Stimulated activated CD8-positive, alpha-beta memory T cell treated with anti-CD3 and anti-CD28 coated beads, Interleukin-15, amount 100 ng/mL, for 24 hours (primary cell): Measurements from ENCODE around the gene CTNNA1.

Experiments used
- DNase-seq: peaks from one replicate; pipeline ENCODE4 v3.0.0-alpha.2; 2020; ENCODE audit warnings: low read depth

CTNNA1 gene

DNA sequence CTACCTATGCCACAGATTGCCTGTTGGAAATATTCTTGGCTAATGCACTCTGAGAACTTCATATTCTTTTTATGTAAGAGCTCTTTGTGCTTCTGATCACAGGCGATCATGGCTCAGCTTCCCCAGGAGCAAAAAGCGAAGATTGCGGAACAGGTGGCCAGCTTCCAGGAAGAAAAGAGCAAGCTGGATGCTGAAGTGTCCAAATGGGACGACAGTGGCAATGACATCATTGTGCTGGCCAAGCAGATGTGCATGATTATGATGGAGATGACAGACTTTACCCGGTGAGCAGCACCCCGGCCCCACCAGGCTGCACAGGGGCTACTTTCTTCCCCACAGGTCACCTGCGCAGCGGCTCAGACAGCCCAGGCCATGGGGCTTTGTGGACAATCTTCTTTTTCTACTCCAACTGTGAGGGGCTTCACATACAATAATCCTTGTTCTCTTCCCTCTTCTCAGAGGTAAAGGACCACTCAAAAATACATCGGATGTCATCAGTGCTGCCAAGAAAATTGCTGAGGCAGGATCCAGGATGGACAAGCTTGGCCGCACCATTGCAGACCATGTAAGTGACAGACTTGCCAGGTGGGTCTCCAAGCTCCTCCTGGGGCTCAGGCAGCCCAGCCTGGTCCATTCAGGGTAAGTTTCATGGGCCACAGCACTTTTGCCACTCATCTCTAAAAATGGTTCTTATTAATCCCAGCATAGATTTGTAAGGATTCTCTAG, 177.3 kb downstream of the CTNNA1 start:
- DNase-seq = no peak

DNA sequence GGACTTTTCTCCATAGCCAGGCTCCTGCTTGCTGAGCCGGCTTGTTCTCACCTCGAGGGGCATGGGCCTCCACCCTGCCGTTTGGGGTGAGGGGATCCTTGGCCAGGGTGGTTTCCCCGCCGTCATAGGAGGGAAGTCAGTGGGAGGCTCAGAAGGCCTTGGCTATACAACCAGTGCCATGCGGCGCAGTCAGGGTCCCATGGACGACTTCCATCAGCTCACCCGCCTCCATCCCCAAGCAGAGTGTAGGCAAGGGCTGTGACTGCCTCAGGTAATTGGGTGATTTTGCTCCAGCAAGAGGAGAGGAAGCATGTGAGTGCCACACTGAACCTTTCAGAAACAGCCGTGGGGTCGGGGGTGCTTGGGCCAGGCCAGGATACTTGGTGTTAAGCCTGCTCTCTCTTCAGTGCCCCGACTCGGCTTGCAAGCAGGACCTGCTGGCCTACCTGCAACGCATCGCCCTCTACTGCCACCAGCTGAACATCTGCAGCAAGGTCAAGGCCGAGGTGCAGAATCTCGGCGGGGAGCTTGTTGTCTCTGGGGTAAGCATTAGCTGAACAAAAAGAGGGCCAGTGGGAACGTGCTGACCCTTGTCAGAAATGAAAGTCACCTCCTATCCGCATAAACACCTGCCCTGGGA, 179.1 kb downstream of the CTNNA1 start:
- no peak for DNase-seq

DNA sequence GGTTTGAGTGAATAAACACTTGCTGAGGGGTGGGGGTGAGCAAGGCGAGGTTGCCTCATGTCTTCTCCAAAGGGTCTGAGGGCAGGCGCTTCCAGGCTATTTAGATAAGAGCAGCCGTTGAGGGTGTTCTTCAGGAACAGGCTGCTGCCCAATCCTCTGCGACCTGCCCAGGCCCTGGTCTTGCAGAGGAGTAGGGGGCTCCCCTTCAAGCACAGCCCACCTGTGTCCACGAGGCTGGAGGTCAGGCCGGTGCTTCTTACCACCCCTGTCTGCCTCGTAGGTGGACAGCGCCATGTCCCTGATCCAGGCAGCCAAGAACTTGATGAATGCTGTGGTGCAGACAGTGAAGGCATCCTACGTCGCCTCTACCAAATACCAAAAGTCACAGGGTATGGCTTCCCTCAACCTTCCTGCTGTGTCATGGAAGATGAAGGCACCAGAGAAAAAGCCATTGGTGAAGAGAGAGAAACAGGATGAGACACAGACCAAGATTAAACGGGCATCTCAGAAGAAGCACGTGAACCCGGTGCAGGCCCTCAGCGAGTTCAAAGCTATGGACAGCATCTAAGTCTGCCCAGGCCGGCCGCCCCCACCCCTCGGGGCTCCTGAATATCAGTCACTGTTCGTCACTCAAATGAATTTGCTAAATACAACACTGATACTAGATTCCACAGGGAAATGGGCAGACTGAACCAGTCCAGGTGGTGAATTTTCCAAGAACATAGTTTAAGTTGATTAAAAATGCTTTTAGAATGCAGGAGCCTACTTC, 180.5 kb downstream of the CTNNA1 start:
- DNase-seq = no peak

DNA sequence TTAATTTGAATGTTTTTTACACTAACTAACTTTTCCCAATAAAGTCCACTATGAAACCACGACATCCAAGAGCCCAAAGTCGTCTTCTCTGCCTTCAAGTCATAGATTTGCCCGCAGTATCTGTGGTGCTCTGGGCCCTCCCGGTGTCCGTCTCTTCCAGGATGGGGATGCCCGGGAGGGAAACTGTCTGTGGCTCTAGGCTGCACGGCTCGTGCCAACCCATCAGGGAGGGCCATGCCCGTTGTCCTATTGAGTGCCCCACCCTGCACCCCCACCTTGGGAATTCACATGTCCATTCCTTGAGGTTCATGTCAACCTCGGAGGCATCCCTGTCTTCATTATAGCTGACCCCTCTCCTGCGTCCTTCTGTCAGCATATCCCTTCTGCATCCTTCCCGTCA, 181.7 kb downstream of the CTNNA1 start:
- DNase-seq = no peak

DNA sequence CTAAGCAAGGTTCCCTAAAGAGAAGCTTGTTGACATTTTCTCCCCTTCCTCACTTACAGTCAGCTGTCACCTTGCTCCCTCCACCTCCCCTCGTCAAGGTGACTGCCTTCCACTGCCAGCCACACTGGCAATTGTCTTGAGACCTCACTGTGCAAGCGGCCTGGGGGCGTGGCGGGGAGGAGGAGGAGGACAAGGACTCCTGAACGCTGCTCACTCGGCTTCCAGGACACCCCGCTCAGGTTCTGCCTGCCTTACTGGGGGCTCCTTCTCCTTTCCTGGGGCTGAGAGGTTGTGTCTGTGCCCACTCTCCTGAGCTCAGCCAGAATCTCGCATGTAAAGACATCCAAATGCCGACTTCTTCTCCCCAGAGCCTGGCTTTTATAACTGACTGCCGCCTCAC, 182.2 kb downstream of the CTNNA1 start:
- DNase-seq = no peak

DNA sequence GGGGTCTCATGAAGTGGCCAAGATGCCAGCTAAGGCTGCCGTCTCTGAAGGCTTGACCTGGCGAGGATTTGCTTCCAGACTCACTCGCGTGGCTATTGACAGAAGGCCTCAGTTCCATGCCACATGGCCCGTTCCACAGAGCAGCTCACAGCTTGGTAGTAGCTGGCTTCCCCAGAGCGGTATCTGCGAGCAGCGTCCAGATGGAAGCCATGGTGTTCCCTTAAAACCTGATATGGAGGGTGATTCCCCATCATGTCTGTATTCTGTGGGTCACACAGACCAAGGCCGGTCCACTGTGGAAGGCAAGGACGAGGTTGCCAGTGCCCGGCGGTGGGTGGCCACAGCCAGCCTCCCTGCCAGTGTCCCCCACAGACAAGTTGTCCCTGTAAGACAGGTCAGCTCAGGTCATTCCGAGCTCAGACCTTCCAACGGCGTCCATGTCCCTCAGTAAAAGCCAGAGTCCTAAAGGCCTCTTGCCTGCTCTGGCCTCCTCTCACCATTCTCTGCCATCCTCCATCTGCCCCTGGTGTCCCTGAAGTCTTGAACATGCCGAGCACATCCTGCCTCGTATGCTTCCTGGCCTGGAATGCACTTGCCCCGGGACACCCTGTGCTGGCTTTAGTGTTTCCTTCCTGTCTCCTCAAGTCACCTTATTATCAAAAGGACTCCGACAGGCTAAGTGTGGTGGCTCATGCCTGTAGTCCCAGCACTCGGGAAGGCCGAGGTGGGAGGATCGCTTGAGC, 183.2 kb downstream of the CTNNA1 start:
- no peak for DNase-seq

DNA sequence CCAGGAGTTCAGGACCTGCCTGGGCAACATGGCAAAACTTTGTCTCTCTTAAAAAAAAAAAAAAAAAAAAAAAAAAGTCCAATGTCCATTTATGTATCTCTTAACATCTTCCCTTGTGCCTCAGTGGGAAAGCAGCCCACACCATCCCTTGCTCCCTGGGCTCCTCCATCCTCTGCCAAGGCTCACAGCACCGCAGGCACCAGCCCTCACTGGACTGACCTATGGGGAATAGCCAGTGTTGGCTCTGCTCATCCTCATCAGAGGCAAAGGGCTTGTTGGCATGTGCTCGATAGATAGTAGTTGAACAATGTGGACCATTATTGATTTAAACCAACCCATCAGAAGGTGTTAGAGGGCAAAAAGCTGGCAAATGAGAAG, 183.7 kb downstream of the CTNNA1 start:
- DNase-seq = no peak

DNA sequence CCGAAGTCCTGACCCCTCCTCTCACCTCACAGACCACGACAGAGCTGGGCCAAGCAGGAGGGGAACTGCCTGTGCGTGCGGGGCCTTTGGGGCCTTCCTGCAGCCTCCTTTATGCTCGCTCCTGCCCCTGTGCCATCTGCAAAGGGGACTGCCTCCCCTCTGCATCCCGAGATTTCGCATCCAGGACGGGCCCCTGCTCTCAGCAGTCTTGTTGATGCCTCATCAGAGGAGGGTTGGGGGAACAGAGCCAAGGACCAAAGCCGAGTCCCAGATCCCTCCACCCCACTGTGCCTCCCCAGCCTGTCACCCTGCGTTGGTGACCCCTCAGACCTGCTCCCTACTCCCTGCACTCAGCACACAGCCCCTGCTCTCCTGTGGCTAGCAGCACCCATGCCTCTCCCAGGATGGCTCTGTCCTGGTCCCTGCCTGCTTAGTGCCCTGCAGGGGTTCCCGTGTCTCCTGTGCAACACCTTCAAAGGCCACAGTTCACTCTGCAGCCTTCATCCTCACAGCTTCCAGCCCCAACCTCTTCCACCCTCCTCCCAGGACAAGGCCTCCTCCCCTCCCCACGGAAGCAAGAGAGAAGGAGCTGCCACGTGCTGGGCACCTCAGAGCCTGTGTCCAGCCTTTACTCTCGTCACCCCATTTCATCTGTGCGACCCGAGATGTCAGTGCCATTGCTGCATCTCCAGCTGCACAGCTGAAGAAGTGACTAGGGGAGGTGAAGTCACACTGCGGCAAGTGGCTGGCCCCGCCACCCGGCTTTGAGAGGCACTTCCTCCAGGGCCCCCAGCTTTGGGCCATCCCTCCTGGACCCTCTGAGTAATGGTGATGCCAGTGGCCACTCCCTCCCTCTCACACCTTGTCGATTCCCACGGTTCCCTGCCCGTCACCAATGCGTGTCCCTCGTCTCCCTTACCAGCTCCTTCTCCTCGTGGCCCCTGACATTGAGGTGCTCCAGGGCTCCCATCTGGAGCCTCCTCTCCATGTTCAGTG, 184.5 kb downstream of the CTNNA1 start:
- no peak for DNase-seq

DNA sequence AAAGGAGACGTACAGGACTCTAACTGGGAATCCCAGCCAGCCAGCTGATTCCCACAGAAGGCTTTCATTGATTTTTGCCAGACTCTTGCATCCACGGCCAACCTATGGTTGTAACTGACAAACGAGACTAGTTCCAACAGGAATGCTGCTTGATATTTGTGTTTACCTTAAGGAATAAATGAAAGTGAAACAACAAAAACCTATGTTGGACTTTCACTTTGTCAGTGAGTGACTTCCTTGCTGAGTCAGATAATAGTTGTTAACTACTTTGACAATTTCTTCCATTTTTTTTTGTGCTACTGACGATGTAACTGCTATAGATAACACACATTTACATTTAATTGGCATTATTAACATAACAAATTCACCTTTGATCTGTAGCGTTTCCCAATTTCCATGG, 185.3 kb downstream of the CTNNA1 start:
- DNase-seq = no peak

DNA sequence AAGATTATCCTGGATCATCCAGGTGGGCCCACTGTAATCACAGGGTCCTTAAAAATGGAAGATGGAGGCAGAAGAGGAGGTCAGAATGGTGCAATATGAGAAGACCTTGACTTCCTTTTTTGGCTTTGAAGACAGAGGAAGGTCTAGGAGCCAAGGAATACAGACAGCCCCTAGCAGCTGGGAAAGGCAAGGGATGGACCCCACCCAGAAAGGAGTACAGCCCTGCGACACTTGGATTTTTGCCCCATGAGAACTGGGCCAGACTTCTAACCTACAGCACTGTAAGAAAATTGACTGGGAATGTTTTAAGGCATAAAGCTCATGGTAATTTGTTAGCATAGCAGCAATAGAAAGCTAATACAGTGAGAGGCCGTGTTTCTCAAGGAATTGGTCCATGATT, 188.8 kb downstream of the CTNNA1 start:
- DNase-seq = no peak

DNA sequence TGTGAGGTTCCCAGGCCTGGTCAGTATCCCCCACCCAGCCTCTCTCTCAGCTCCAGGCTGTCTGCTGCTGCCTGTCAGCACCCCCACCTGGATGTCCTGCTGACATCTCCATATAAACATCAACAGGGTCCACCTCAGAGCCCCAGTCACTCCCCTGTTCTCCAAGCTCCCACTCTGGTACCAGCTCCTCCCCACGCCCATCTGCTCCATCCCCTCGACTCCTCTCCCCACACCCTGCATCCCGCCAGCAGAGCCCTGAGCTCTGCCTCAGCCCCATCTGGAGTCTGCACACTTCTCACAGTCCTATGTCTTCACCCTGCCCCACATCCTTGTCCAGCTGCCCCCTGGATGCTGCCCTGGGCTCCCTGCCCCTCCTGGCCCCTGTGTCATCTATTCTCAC, 189.6 kb downstream of the CTNNA1 start:
- no peak for DNase-seq

DNA sequence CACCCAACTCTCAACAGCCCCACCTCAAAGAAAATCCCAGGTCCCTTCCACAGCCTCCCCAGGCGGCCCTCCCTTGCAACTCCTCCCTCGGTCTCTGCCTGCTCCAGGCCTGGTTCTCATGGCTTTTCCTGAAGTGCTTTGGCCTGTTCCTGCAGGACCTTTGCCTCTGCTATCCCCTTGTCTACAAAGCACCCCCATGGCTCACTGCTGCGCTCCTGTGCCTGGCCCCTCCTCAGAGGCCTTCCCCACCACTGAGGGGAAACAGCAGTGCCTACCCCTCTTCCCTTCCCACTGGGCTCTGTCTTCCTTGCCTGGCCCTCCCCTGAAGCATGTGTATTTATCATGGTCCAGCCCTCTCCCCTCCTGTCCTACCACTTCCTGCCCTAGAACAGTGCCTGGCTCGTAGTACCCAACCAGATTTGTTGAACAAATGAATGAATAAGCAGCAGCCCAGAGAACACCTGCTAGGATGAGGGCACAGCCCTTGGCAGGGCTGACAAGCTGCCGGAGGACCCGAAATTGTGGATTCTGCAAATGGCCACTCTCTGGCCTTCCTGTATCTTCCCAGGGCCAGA, 190.5 kb downstream of the CTNNA1 start:
- no peak for DNase-seq

DNA sequence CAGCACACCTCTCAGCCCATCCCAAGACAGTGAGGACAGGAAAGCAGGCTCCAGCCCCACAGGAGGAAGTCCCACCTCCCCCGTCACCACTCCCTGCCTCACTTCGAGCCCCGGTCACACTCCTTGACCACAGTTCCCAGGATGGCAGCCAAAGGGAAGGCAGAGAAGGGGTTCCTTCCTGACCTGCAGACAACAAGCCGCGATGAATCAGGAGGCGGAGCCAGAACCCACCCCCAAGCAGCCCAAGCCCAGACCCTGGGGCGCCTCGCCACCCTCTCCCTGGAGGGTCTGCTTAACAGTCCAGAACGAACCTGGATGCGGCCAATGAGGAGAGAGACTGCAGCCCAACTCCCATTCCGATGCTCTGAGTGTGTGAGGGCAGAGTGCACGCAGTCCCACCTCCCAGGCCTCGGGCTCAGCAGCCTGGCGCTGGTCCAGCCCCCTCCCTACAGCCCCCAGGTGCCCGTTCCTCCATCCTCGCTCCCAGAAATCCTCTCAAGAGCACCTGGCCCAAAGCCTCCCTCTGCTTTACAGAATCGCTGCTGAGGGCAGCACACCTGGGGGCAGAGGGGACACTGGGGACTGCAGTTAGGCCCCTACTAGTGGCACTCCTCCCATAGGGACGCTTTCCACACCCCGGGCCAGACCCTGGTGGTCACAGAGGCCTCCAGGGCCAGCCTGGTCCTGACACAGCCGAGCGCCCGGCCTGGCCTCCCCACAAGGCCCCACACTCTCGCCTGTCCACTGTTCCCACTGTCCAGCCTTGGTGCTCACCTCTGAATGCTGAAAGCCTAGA, 191.5 kb downstream of the CTNNA1 start:
- no peak for DNase-seq

DNA sequence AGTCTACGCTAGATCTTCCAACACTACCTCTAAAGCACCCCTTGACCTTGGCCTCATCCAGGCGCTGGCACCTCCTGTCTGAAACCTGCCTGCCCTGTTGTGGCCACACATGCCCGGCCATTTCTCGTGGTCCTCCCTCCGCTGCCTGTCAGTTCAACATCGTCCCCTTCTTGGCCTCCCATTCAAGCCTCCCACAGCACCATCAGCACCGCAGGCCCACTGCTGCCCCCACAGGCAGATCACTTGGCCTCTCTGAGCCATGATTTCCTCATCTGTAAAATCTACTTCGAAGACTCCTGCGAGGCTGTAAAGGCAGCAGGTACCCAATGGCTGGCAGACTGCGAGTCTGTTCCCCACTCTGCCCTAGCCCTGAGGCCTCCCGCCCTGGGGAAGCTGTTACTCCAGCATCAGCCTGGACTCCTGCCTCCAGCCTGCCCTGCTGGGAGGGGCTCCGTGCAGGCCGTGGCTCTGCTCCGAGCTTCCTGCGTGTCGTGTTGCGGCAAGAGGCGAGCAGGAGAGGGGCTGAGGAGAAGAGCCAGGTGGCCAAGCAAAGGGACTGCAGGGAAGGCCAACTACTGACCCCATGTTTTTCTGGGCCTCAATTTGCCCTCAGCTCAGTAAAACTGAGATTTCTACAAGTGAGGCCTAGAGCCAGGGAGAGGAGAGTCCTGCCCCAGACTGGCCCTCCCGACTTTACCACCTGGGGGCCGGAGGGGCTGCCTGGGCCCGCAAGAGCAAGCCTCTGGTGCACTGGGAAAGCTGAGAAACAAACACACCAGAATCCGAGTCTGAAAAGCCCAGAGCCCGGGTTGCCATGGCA, 192.4 kb downstream of the CTNNA1 start:
- no peak for DNase-seq

DNA sequence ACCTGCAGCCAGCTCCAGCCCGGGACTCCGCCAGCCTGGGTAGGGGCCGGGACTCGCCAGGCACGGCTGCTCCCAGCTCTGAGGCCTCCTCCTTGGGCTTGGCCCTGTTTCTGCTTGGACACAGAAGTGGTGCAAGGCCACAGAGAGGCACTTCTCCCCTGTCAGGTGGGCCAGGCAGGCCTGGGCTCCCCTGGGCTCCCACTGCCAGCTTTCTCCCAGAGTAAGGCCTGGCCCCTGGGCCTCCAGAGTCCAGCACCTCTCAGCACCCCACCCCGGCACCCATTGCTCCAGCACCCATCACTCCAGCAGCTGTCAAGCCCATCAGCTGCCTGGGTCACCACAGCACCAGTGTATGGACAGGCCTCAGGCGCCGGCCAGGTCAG, 193.0 kb downstream of the CTNNA1 start:
- DNase-seq = no peak

DNA sequence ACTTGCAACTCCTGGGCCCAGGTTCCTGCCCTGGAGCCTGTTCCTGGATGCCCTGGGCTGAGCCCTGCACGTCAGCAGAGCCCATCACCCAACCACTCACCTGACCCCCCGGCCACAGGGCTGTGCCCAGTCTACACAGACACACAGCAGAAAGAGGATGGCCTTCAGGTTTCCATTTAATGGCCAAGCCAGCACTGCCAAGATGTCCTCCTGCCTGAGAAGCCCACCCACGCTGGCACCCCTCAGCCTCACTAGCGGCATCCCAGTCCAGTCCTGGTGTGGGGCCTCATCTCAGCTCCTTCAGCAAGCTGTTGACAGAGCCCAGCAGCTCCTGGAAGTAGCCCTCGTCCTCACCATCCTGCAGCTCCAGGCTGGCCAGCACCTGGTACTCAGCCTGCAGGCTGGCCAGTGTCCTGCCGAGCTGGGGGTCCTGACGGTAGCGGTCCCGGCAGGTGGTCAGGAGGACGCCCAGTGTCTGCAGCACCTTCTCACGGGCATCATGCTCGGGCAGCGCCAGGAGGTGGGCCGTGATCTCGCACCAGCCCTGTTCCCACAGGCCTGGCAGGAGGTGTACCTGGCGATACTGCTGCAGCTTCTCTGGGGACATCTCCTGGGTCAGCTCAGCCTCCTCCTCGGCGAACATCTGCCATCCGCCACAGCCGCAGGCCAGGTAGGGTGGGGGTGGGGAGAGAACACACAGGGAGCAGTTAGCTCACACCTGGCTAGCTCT, 193.8 kb downstream of the CTNNA1 start:
- DNase-seq = no peak

DNA sequence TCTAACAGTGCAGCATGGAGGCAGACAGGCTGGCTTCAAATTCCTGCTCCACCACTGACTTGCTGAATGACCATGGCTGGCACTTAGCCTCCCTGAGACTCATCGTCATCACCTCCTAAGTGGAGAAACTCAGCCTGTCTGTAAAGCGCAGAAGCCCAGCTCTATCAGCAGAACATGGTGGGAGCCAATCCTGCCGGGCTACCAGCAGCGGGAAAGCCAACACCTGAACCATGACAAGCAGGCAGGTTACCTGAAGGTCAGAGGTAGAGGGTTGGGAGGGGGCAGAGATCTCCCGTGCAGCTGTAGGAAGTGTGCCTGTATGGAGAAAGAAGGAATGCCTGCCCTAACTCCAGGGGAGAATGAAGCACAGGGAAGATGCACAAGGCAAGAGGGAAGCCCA, 194.6 kb downstream of the CTNNA1 start:
- no peak for DNase-seq

DNA sequence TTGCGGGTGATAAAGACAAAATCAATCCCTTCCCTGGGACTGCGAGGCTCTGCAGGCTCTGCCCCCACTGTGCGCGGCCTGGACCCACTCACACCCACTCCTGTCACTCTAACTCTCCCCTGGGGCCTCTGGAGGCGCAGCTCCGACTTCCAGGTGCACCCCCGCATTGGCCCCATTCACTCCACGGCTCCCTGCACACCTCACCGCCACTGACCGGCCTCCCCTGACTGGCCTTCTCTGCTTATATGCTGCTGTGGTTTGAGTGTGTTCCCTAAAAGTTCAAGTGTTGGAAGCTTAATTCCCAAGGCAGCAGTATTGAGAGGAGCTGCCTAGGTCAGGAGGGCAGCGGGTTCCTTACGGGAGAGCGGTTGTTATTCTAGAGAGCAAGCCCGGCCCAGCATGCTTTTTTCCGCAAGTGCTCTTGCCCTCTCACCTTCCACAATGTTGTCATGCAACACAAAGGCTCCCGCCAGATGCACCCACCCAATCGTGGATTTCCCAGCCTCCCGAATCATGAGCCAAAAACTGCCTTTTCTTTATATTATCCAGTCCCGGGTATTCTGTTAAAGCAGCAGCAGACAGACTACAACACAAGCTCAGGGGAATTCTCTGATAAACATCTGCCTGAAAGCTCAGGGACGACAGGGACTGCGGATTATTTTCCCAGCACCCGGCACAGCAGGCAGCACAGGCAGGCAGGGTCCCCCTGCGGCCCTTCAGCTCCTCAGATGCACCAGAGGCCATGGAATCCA, 195.4 kb downstream of the CTNNA1 start:
- DNase-seq = no peak
